IMR-90 (cell line): ENCODE data around the gene CTDP1. TPM values are rescaled to one million over a fixed set of nuclear protein-coding genes. Genes with fewer than 3 reads are reported as not detected.

Experiments
- ATAC-seq: fragments of 200-7000 bp; cut with Tn5 transposase; 2 replicates; pipeline ENCODE4 v1.9.1; 2020; ENCODE audit warnings: low read depth, mild to moderate bottlenecking, moderate library complexity
- BruUV-seq: library from RNA; stranded (reverse); fragments of 400-500 nt; replicated peaks from 2 replicates; lab custom pipeline; 2021; lab: Mats Ljungman, UMichigan
- CTCF ChIA-PET: fragments of 300-600 bp; formaldehyde crosslinking; extraction: SDS; loops from one replicate; lab custom pipeline; 2021; ENCODE audit warnings: antibody characterized with exemption; lab: Yijun Ruan, JAX
- POLR2A ChIA-PET: fragments of 300-600 bp; sonication (Branson Sonifier 250); formaldehyde crosslinking; loops from one replicate; lab custom pipeline; 2022; ENCODE audit warnings: antibody characterized with exemption; ENCODE audit not compliant: unreplicated experiment; lab: Charles Lee
- DNase-seq: peaks from one replicate; pipeline ENCODE4 v3.0.0; 2013
- H2AFZ ChIP-seq: replicated peaks from 2 replicates; pipeline ENCODE3; 2013; ENCODE audit warnings: low read length, mild to moderate bottlenecking; ENCODE audit not compliant: poor library complexity
- H2AK5ac ChIP-seq: 2 replicates; pipeline ENCODE4 v1.6.1; 2013; ENCODE audit warnings: low read depth, low read length, inconsistent platforms
- H2AK9ac ChIP-seq: replicated peaks from 2 replicates; pipeline ENCODE3; 2013; ENCODE audit warnings: mild to moderate bottlenecking, low read depth, low read length, moderate library complexity; ENCODE audit not compliant: poor library complexity
- H2BK120ac ChIP-seq: 2 replicates; pipeline ENCODE4 v1.6.1; 2013; ENCODE audit warnings: low read depth, low read length, inconsistent platforms
- H2BK15ac ChIP-seq: 3 replicates; pipeline ENCODE4 v1.6.1; 2013; ENCODE audit warnings: low read depth, low read length, inconsistent platforms
- H2BK20ac ChIP-seq: 2 replicates; pipeline ENCODE4 v1.6.1; 2013; ENCODE audit warnings: low read depth, mild to moderate bottlenecking, inconsistent platforms, low read length, moderate library complexity
- H2BK5ac ChIP-seq: 2 replicates; pipeline ENCODE4 v1.6.1; 2013; ENCODE audit warnings: mild to moderate bottlenecking, low read depth, low read length, inconsistent platforms; ENCODE audit not compliant: poor library complexity, severe bottlenecking
- H3K14ac ChIP-seq: replicated peaks from 2 replicates; pipeline ENCODE4 v1.6.1; 2013; ENCODE audit warnings: low read depth, low read length, inconsistent platforms
- H3K18ac ChIP-seq: 2 replicates; pipeline ENCODE4 v1.6.1; 2013; ENCODE audit warnings: low read depth, low read length, control low read depth
- H3K23ac ChIP-seq: 2 replicates; pipeline ENCODE4 v1.6.1; 2013; ENCODE audit warnings: low read depth, low read length, inconsistent platforms
- H3K27ac ChIP-seq: 2 replicates; pipeline ENCODE4 v1.5.1; 2013; ENCODE audit warnings: mild to moderate bottlenecking, control low read depth, low read length; ENCODE audit not compliant: insufficient read depth
- H3K27me3 ChIP-seq: 2 replicates; pipeline ENCODE4 v1.6.1; 2013; ENCODE audit warnings: low read length; ENCODE audit not compliant: control insufficient read depth, insufficient read depth
- H3K36me3 ChIP-seq: 2 replicates; pipeline ENCODE4 v1.6.1; 2013; ENCODE audit warnings: low read length, mixed read lengths; ENCODE audit not compliant: control insufficient read depth, insufficient read depth
- H3K4ac ChIP-seq: 2 replicates; pipeline ENCODE4 v1.6.1; 2013; ENCODE audit warnings: low read depth, low read length, inconsistent platforms
- H3K4me1 ChIP-seq: 2 replicates; pipeline ENCODE4 v1.6.1; 2013; ENCODE audit warnings: low read length, mixed read lengths; ENCODE audit not compliant: control insufficient read depth, insufficient read depth
- H3K4me2 ChIP-seq: 2 replicates; pipeline ENCODE4 v1.6.1; 2013; ENCODE audit warnings: low read depth, mild to moderate bottlenecking, control low read depth, low read length, moderate library complexity
- H3K4me3 ChIP-seq: 2 replicates; pipeline ENCODE4 v1.5.1; 2013; ENCODE audit warnings: low read depth, mild to moderate bottlenecking, control low read depth, low read length, moderate library complexity; ENCODE audit not compliant: insufficient read depth
- H3K56ac ChIP-seq: 2 replicates; pipeline ENCODE4 v1.6.1; 2013; ENCODE audit warnings: low read length, inconsistent platforms; ENCODE audit not compliant: insufficient read depth; ENCODE audit errors: extremely low read depth
- H3K79me1 ChIP-seq, 2 experiments: 2 replicates each; pipeline ENCODE4 v1.6.1; 2013; ENCODE audit warnings: low read length in 2 of 2, inconsistent platforms in 1 of 2, low read depth in 1 of 2
- H3K9ac ChIP-seq: 2 replicates; pipeline ENCODE4 v1.6.1; 2013; ENCODE audit warnings: low read depth, low read length, control low read depth
- H3K9me1 ChIP-seq: 2 replicates; pipeline ENCODE4 v1.6.1; 2013; ENCODE audit warnings: low read length, inconsistent platforms; ENCODE audit not compliant: insufficient read depth
- H3K9me3 ChIP-seq: 2 replicates; pipeline ENCODE4 v1.6.1; 2013; ENCODE audit warnings: low read length; ENCODE audit not compliant: control insufficient read depth, insufficient read depth
- H4K20me1 ChIP-seq: 2 replicates; pipeline ENCODE4 v1.6.1; 2013; ENCODE audit warnings: low read length, inconsistent platforms; ENCODE audit not compliant: insufficient read depth
- H4K5ac ChIP-seq: 2 replicates; pipeline ENCODE4 v1.6.1; 2013; ENCODE audit warnings: mild to moderate bottlenecking, low read depth, low read length, control low read depth
- H4K8ac ChIP-seq, 2 experiments: 2 replicates each; pipeline ENCODE4 v1.6.1; 2013; ENCODE audit warnings: low read depth in 2 of 2, low read length in 2 of 2, control low read depth in 1 of 2, inconsistent platforms in 1 of 2
- H4K91ac ChIP-seq: 2 replicates; pipeline ENCODE4 v1.6.1; 2013; ENCODE audit warnings: low read depth, low read length, inconsistent platforms; ENCODE audit not compliant: insufficient read depth
- BHLHE40 ChIP-seq: fragments of 150-350 bp; IDR thresholded peaks from 2 replicates; pipeline ENCODE4 v1.6.1; 2016; ENCODE audit warnings: mild to moderate bottlenecking, low read depth, low read length
- CEBPB ChIP-seq: IDR thresholded peaks from 2 replicates; pipeline ENCODE4 v1.6.1; 2012; ENCODE audit warnings: low read depth, low read length, improper control_type of control experiment
- CHD1 ChIP-seq: IDR thresholded peaks from 2 replicates; pipeline ENCODE4 v1.6.1; 2012; ENCODE audit warnings: low read depth, low read length, improper control_type of control experiment
- CTCF ChIP-seq: conservative IDR thresholded peaks from 2 replicates; pipeline ENCODE4 v1.5.1; 2012; ENCODE audit warnings: mild to moderate bottlenecking, low read depth, low read length, improper control_type of control experiment
- FOS ChIP-seq: fragments of 150-350 bp; IDR thresholded peaks from 2 replicates; pipeline ENCODE4 v1.6.1; 2016; ENCODE audit warnings: low read depth, low read length
- MAFK ChIP-seq: IDR thresholded peaks from 2 replicates; pipeline ENCODE4 v1.6.1; 2012; ENCODE audit warnings: low read depth, low read length, improper control_type of control experiment
- MAZ ChIP-seq: IDR thresholded peaks from 2 replicates; pipeline ENCODE4 v1.6.1; 2012; ENCODE audit warnings: low read depth, mild to moderate bottlenecking, low read length, improper control_type of control experiment, moderate library complexity, borderline replicate concordance
- MXI1 ChIP-seq: IDR thresholded peaks from 2 replicates; pipeline ENCODE4 v1.6.1; 2012; ENCODE audit warnings: low read depth, mild to moderate bottlenecking, low read length, moderate library complexity, borderline replicate concordance
- NFE2L2 ChIP-seq: fragments of 150-350 bp; IDR thresholded peaks from 2 replicates; pipeline ENCODE4 v1.6.1; 2016; ENCODE audit warnings: low read depth, mild to moderate bottlenecking, low read length
- POLR2A ChIP-seq: IDR thresholded peaks from 2 replicates; pipeline ENCODE4 v1.6.1; 2012; ENCODE audit warnings: mild to moderate bottlenecking, low read depth, low read length
- RAD21 ChIP-seq: IDR thresholded peaks from 2 replicates; pipeline ENCODE4 v1.6.1; 2012; ENCODE audit warnings: low read length, improper control_type of control experiment
- RCOR1 ChIP-seq: IDR thresholded peaks from 2 replicates; pipeline ENCODE4 v1.6.1; 2012; ENCODE audit warnings: mild to moderate bottlenecking, low read length, improper control_type of control experiment; ENCODE audit not compliant: insufficient replicate concordance
- RFX5 ChIP-seq: IDR thresholded peaks from 2 replicates; pipeline ENCODE4 v1.8.0; 2012; ENCODE audit warnings: low read depth, mild to moderate bottlenecking, low read length, moderate library complexity
- SMC3 ChIP-seq: fragments of 150-350 bp; IDR thresholded peaks from 2 replicates; pipeline ENCODE4 v1.6.1; 2016; ENCODE audit warnings: low read depth, mild to moderate bottlenecking, antibody characterized with exemption, low read length, moderate library complexity
- WGBS, 2 experiments: methylation state at CpG; one replicate each; pipeline versions ENCODE4 v1.1.5 to v1.1.7; 2013; ENCODE audit warnings: missing lambda C conversion rate in 2 of 2; ENCODE audit not compliant: insufficient read length in 1 of 2; ENCODE audit errors: extremely low coverage in 2 of 2; 5-methylcytosine and 5-hydroxymethylcytosine counted together
- dilution Hi-C: fragments of 300-500 bp; cut with HindIII; formaldehyde crosslinking; loops from one replicate; pipeline ENCODE4 v1.14.3; 2018; ENCODE audit warnings: low sequenced_read_pairs; ENCODE audit not compliant: unreplicated experiment
- in situ Hi-C: fragments of 300-500 bp; cut with MboI; formaldehyde crosslinking; loops from 3 replicates; pipeline ENCODE4 v1.14.3; 2019; ENCODE audit warnings: low sequenced_read_pairs, inconsistent platforms, mixed read lengths
- intact Hi-C: fragments of 100-400 bp; cut with micrococcal nuclease; formaldehyde crosslinking; loops from 2 replicates; pipeline ENCODE4 v1.10.0; 2022
- polyA plus RNA-seq, 3 experiments: library from polyadenylated mRNA; depleted of rRNA; stranded (reverse); fragments of >200 nt; gene quantifications; 2 replicates each; pipeline ENCODE4 v1.2.3, GENCODE V29; 2012; ENCODE audit warnings: low replicate concordance in 1 of 3
- total RNA-seq: library from RNA; depleted of rRNA; stranded (reverse); fragments of >200 nt; gene quantifications from 2 replicates; pipeline ENCODE4 v1.2.3, GENCODE V29; 2012
- TF ChIP-seq, protein P1 (sequence below): fragments of 150-350 bp; IDR thresholded peaks from 2 replicates; pipeline ENCODE4 v1.6.1; 2016; ENCODE audit warnings: low read depth, mild to moderate bottlenecking, low read length, moderate library complexity, borderline replicate concordance
- TF ChIP-seq, protein P2 (sequence below): fragments of 150-350 bp; IDR thresholded peaks from 2 replicates; pipeline ENCODE4 v1.6.1; 2017; ENCODE audit warnings: mild to moderate bottlenecking, antibody characterized with exemption, low read length, low read depth

The CTDP1 gene
- total and polyA plus RNA-seq, 2 of the 4 experiments (the other 2 are of a cell fraction), result 13.4 to 17.6 TPM

GRCh38 chr18:79736846-79737245 is 57.2 kb downstream of the CTDP1 start:
- in situ Hi-C loops, result no loop called here
- no peaks in the 10 kb centered on the region for H3K27me3 ChIP-seq
- H4K8ac ChIP-seq, result no peak overlapping the region
- no peak overlapping the region for H2BK20ac ChIP-seq
- H3K9ac ChIP-seq, result no peak overlapping the region
- H3K36me3 ChIP-seq, result peaks cover 63% of the 10 kb centered on the region
- intact Hi-C loops, result no loop called here
- H4K91ac ChIP-seq, result no peak overlapping the region
- H3K4me3 ChIP-seq, result no peak overlapping the region
- POLR2A ChIA-PET, result no interaction called here
- no peaks in the 10 kb centered on the region for H4K20me1 ChIP-seq
- H3K9me3 ChIP-seq, result peaks cover 16% of the 10 kb centered on the region
- H2AFZ ChIP-seq, result no peak overlapping the region
- no peak overlapping the region for H2AK5ac ChIP-seq
- no peak overlapping the region for H3K4me2 ChIP-seq
- ATAC-seq (no peak), DNase-seq (no peak)
- H3K23ac ChIP-seq, result no peak overlapping the region
- WGBS, 2 experiments, result 98% methylated on average over 23 of the region's 24 CpGs; no CpG with 5 or more reads in 1 of the 2 experiments
- peaks cover 20 to 25% of the 10 kb centered on the region in 2 experiments for H3K79me1 ChIP-seq
- BruUV-seq, result no TSS peak
- no peak overlapping the region for H2BK120ac ChIP-seq
- no peak overlapping the region for H3K18ac ChIP-seq
- H2BK15ac ChIP-seq, result no peak overlapping the region
- H4K5ac ChIP-seq, result no peak overlapping the region
- H3K56ac ChIP-seq, result no peak overlapping the region
- no peak overlapping the region for H3K14ac ChIP-seq
- H3K9me1 ChIP-seq, result no peaks in the 10 kb centered on the region; the same call in 1 of the 2 replicates
- TF ChIP-seq CTCF (no peak), RAD21 (no peak), MAFK (no peak), BHLHE40 (no peak), MAZ (no peak), RFX5 (no peak), FOS (no peak), RCOR1 (no peak), MXI1 (no peak), POLR2A (no peak), CHD1 (no peak), SMC3 (no peak), CEBPB (no peak), NFE2L2 (no peak)
- TF ChIP-seq, protein P1, sequence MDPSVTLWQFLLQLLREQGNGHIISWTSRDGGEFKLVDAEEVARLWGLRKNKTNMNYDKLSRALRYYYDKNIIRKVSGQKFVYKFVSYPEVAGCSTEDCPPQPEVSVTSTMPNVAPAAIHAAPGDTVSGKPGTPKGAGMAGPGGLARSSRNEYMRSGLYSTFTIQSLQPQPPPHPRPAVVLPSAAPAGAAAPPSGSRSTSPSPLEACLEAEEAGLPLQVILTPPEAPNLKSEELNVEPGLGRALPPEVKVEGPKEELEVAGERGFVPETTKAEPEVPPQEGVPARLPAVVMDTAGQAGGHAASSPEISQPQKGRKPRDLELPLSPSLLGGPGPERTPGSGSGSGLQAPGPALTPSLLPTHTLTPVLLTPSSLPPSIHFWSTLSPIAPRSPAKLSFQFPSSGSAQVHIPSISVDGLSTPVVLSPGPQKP, result no peak
- TF ChIP-seq, protein P2, sequence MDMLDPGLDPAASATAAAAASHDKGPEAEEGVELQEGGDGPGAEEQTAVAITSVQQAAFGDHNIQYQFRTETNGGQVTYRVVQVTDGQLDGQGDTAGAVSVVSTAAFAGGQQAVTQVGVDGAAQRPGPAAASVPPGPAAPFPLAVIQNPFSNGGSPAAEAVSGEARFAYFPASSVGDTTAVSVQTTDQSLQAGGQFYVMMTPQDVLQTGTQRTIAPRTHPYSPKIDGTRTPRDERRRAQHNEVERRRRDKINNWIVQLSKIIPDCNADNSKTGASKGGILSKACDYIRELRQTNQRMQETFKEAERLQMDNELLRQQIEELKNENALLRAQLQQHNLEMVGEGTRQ, result no peak
- CTCF ChIA-PET, result no interaction called here
- no peak overlapping the region for H3K4ac ChIP-seq
- no peak overlapping the region for H2AK9ac ChIP-seq
- no peak overlapping the region for H2BK5ac ChIP-seq
- no peak overlapping the region for H3K27ac ChIP-seq
- no peaks in the 10 kb centered on the region for H3K4me1 ChIP-seq
- dilution Hi-C loops, result no loop called here
